ENCODE measurements around the gene ARMC7. TPM values are rescaled to one million over a fixed set of nuclear protein-coding genes. Genes with fewer than 3 reads are reported as not detected.

Gene ARMC7
- polyA plus RNA-seq, 1 donor (not counting 4 experiments of a cell fraction or from before 2014, with no cell fraction given), result 4.2 TPM

DNA sequence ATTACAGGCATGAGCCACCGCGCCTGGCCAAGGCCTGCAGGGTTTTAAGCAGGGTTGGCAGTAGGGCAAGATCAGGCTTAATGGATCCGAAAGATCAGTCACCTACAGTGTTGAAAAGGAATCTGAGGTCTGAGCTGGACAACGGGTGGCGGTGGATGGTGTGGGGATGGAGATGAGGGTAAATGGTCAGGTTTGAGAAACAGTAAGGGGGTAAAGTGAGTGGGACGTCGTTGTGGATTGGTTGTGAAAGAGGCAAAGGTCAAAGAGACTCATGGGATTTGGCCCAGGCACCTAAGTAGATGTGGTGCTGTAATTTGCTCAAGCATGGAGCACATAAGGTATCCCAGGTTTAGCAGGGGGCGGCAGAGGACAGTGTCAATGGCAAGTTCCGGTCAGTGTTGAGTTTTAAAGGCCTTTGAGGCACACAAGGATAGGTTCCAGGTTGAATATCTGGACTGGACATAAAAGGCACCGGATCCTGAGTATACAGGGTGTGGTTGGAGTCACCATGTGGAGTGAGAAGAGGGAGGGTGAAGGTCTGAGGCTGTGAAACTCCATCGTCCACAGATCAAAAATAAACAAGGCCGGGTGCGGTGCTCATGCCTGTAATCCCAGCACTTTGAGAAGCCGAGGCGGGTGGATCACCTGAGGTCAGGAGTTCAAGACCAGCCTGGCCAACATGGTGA is 23.1 kb upstream of the ARMC7 start:
- Histone ChIP-seq H3K4me2 (ENCODE audit: control insufficient read depth, extremely low read depth, insufficient read depth, low read depth, low read length) (no peak overlapping the region), H3K9me3 (ENCODE audit: control insufficient read depth, low read depth, low read length) (no peaks in the 10 kb centered on the region), H3K79me2 (ENCODE audit: control insufficient read depth, insufficient read depth, low read length) (no peaks in the 10 kb centered on the region), H3K27ac (ENCODE audit: control insufficient read depth, insufficient read depth, low read length) (no peak overlapping the region), H3K9me1 (ENCODE audit: control insufficient read depth, extremely low read depth, insufficient read depth, low read length) (no peaks in the 10 kb centered on the region), H3K36me3 (ENCODE audit: control insufficient read depth in 2 of 2, extremely low read depth in 1 of 2, insufficient read depth in 2 of 2, low read length in 2 of 2) (no peaks in the 10 kb centered on the region), H2AFZ (ENCODE audit: control insufficient read depth, low read length) (no peak overlapping the region), H3K4me1 (ENCODE audit: control insufficient read depth, extremely low read depth, insufficient read depth, low read length) (peaks cover 34% of the 10 kb centered on the region), H4K20me1 (ENCODE audit: control insufficient read depth, extremely low read depth, insufficient read depth, low read length) (no peaks in the 10 kb centered on the region), H3K4me3 (ENCODE audit: control insufficient read depth in 2 of 3, extremely low read depth in 1 of 3, insufficient read depth in 2 of 3, low read depth in 1 of 3, low read length in 3 of 3) (no peak overlapping the region), H3K9ac (ENCODE audit: control insufficient read depth, extremely low read depth, insufficient read depth, low read length) (no peak overlapping the region), H3K27me3 (ENCODE audit: control insufficient read depth, extremely low read depth, insufficient read depth, low read length) (no peaks in the 10 kb centered on the region)
- DNase-seq (ENCODE audit: low read depth, low spot score) (no peak), FAIRE-seq (no peak)
- dilution Hi-C loops (cut with MboI; ENCODE audit: extremely low pct_ligation_motif_present, low sequenced_read_pairs), result no loop called here
- TF ChIP-seq EZH2 (IDR thresholded peaks at IDR 0.05; ENCODE audit: low read length), result no peak
- TF ChIP-seq, protein P1, sequence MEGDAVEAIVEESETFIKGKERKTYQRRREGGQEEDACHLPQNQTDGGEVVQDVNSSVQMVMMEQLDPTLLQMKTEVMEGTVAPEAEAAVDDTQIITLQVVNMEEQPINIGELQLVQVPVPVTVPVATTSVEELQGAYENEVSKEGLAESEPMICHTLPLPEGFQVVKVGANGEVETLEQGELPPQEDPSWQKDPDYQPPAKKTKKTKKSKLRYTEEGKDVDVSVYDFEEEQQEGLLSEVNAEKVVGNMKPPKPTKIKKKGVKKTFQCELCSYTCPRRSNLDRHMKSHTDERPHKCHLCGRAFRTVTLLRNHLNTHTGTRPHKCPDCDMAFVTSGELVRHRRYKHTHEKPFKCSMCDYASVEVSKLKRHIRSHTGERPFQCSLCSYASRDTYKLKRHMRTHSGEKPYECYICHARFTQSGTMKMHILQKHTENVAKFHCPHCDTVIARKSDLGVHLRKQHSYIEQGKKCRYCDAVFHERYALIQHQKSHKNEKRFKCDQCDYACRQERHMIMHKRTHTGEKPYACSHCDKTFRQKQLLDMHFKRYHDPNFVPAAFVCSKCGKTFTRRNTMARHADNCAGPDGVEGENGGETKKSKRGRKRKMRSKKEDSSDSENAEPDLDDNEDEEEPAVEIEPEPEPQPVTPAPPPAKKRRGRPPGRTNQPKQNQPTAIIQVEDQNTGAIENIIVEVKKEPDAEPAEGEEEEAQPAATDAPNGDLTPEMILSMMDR (optimal IDR thresholded peaks at IDR 0.05 in 1 of 3, IDR thresholded peaks at IDR 0.05 in 1 of 3, conservative IDR thresholded peaks at IDR 0.05 in 1 of 3; ENCODE audit: extremely low read depth in 1 of 3, insufficient read depth in 2 of 3, low read length in 3 of 3), result no peak

DNA sequence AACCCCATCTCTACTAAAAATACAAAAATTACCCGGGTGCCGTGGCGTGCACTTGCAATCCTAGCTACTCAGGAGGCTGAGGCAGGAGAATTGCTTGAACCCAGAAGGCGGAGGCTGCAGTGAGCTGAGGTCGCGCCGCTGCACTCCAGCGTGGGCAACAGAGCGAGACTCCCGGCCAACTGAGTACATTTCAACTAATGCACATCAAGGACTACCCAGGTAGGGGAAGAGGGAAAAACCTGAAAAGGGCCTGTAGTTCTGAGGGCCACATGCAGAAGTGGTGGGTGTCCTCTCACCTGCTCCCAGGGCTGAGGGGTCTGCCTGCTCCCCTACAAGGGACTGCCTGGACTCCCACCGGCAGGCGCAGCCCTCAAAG is 22.6 kb upstream of the ARMC7 start:
- Histone ChIP-seq H3K4me3 (ENCODE audit: control insufficient read depth in 2 of 3, extremely low read depth in 1 of 3, insufficient read depth in 2 of 3, low read depth in 1 of 3, low read length in 3 of 3) (peak overlapping the region; percentile 55 to 71 (median 59)), H3K36me3 (ENCODE audit: control insufficient read depth in 2 of 2, extremely low read depth in 1 of 2, insufficient read depth in 2 of 2, low read length in 2 of 2) (no peaks in the 10 kb centered on the region), H3K4me2 (ENCODE audit: control insufficient read depth, extremely low read depth, insufficient read depth, low read depth, low read length) (peak overlapping the region; percentile 95), H3K9me1 (ENCODE audit: control insufficient read depth, extremely low read depth, insufficient read depth, low read length) (no peaks in the 10 kb centered on the region), H3K27ac (ENCODE audit: control insufficient read depth, insufficient read depth, low read length) (peak overlapping the region; percentile 81), H2AFZ (ENCODE audit: control insufficient read depth, low read length) (peak overlapping the region; percentile 95), H3K9ac (ENCODE audit: control insufficient read depth, extremely low read depth, insufficient read depth, low read length) (peak overlapping the region; percentile 83), H3K27me3 (ENCODE audit: control insufficient read depth, extremely low read depth, insufficient read depth, low read length) (no peaks in the 10 kb centered on the region), H3K79me2 (ENCODE audit: control insufficient read depth, insufficient read depth, low read length) (no peaks in the 10 kb centered on the region), H3K9me3 (ENCODE audit: control insufficient read depth, low read depth, low read length) (no peaks in the 10 kb centered on the region), H3K4me1 (ENCODE audit: control insufficient read depth, extremely low read depth, insufficient read depth, low read length) (peaks cover 38% of the 10 kb centered on the region), H4K20me1 (ENCODE audit: control insufficient read depth, extremely low read depth, insufficient read depth, low read length) (no peaks in the 10 kb centered on the region)
- dilution Hi-C loops (cut with MboI; ENCODE audit: extremely low pct_ligation_motif_present, low sequenced_read_pairs), result no loop called here
- FAIRE-seq (no peak), DNase-seq (ENCODE audit: low read depth, low spot score) (no peak)
- TF ChIP-seq EZH2 (IDR thresholded peaks at IDR 0.05; ENCODE audit: low read length), result no peak
- TF ChIP-seq, protein P1 (optimal IDR thresholded peaks at IDR 0.05 in 1 of 3, IDR thresholded peaks at IDR 0.05 in 1 of 3, conservative IDR thresholded peaks at IDR 0.05 in 1 of 3; ENCODE audit: extremely low read depth in 1 of 3, insufficient read depth in 2 of 3, low read length in 3 of 3), result no peak
